ENCODE results near the gene SULF2.

SULF2 gene

DNA sequence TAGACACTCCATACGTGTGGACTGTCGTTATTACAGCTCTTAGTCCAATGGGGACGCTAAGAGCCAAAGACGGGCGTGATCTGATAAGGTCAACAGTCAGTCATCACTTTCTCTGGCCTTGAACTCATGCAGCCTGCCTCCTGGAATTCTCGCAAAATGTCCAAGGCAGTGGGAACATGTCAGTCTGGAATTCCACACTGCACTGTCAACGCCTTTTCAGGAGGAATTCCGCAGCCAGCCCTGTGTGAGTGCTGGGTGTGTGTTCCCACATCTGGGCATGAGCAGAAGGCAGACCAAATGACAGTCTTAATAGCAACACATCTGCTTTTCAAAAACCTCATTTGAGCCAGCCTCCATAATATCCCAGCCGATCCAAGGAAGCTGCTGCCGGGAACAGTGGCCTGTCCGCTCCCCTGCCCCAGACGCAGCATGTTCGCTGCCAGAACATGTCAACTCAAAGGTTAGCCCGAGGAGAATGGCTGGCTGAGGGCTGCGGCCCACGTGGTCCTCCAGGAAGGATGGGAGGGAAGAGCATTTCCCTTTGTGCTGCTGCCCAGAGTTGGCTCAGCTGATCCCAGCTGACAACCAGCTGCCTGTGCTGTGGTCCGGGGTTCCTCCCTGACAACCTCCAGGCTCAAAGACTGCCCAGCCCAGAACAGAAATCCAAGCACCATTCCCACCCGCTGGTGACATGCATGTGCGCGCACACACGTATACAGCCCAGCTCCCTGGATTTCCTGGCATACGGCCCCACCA lies 103.1 kb downstream of the SULF2 start:
- no peak for DNase-seq

GRCh38 chr20:47680804-47681529 lies 104.3 kb downstream of the SULF2 start:
- DNase-seq = no peak

GRCh38 chr20:47679462-47679861 lies 105.8 kb downstream of the SULF2 start:
- DNase-seq = no peak

DNA sequence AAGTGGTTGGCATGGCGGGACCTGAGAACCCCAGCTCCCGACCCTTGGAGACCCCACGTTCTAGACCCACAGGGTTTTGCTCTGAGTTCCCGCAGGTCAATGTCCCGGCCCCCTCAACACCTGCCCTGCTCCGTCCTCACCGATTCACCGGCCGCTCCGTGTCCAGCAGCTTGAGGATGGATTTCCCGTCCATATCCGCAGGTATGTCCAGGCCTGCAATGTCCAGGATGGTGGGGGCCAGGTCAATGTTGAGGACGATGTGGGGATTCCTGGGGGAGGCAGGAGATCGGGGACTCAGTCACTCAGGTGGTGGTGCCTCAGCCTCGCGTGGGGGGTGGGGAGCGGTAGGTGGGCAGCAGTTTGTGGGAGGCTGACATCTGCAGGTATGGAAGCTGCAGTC lies 106.7 kb downstream of the SULF2 start:
- no peak for DNase-seq

- DNase-seq = peak; percentile 40
Observed at GRCh38 chr20:47677635-47678453, 107.4 kb downstream of the SULF2 start.

DNA sequence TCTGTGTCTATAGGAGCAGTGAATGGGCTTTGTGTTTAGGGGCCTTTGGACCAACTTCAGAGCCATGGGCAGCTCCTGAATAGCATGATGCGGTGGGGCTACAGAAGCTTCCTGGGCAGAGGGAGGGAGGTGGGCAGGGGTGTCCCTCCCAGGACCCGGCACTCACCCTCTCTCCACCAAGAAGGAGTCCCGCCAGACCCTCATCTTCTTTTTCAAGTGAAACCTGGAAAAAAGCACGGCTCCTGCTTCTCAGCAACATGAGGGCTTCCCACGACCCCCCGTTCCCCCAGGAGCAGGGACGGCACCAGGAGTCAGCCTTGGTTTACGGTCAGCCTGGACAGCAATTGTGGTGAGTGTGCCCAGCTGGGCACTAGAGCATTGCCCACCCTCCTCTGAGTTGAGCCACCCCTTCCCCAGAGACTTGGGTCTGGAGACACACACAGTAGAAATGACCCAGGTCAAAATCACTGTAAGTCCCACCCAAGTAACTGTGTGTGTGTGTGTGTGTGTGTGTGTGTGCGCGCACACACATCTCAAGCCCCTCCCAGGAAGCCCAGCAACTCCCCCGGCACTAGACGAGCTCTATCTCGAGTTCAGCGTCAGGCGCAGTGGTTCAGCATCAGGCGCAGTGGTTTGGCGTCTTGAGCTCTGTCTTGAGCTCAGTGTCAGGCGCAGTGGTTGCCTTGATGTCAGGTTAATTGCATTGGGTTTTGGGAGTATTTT lies 108.2 kb downstream of the SULF2 start:
- no peak for DNase-seq

- no peak for DNase-seq
Observed at GRCh38 chr20:47676219-47676721, 109.0 kb downstream of the SULF2 start.

DNA sequence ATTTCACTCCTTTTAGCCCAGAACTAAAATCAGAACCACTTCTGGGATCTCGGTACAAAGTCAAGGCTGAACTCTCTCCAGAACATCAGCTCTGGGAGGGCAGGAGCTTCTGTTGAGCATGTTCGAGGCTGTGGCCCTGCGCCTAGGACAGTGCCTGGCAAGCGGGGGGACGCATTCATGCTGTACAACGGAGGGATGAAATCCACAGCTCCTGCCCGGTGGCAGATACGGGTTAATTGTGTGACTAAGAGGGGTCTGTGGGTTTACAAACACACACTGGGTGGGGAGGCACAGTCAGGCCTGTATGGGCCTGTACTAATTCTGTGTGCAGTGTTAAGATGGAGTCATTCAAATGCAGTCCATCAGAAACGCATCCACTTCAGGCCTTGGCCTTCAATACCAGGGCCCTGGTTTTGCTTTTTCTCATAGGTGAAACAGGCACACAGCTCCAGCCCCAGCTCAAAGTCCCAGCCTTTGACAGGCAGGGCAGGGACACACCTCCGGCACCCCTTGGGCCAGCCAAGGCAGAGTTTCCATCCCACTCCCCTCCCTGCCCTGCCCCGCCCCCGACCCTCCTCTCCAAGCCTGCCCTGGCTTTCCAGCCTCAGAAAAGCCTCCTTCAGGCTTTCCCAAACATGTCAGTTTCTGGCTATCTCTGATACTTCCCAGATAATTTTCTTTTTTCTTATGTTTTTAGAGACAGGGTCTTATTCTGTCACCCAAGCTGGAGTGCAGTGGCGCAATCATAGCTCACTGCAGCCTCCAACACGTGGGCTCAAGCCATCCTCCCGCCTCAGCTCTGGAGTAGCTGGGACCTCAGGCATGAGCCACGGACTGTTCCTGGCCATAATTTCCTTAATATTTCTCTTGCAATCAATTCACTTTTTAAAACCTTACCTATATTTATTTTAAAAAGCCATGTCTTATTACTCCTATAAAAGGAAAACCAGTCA lies 109.8 kb downstream of the SULF2 start:
- DNase-seq = no peak

DNA sequence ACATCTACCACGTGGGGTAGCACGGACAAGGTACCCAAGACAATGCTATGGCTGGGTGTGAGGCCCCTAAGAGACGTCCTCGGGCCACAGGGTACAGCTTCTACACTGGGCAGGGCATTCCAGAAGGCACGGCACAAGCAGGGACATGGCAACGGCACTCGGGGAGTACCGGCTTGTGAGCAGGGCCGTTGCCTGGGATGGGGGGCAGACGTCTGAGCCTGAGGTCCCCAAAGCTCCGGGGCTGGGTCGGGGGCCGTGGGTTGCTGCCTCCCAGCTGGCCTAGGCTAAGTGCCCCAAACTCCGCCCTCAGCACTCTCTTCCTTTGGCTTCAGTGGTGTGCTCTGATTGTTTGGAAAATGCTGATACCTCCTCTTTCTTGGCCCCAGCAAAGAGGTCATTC lies 110.6 kb downstream of the SULF2 start:
- no peak for DNase-seq

DNA sequence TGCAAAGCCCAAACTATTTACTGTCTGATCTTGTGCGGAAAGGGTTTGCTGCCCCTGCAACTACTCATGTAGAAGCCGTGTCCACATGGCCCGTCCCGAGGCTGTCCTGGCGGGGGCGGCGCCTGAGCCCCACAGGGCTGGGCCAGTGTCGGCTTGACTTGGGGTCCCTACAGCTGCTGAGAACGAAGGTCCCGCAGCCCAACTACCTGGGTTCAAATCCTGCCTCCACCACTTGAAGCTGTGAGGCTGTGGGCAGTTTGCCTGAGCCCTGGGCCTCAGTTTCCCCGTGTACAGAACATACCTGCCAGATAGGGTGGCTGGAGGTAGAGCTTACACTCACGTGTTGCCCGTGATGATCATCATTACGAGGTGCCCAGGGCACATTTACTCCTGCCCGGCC lies 111.1 kb downstream of the SULF2 start:
- no peak for DNase-seq

GRCh38 chr20:47673671-47673955 lies 111.7 kb downstream of the SULF2 start:
- DNase-seq = no peak

DNA sequence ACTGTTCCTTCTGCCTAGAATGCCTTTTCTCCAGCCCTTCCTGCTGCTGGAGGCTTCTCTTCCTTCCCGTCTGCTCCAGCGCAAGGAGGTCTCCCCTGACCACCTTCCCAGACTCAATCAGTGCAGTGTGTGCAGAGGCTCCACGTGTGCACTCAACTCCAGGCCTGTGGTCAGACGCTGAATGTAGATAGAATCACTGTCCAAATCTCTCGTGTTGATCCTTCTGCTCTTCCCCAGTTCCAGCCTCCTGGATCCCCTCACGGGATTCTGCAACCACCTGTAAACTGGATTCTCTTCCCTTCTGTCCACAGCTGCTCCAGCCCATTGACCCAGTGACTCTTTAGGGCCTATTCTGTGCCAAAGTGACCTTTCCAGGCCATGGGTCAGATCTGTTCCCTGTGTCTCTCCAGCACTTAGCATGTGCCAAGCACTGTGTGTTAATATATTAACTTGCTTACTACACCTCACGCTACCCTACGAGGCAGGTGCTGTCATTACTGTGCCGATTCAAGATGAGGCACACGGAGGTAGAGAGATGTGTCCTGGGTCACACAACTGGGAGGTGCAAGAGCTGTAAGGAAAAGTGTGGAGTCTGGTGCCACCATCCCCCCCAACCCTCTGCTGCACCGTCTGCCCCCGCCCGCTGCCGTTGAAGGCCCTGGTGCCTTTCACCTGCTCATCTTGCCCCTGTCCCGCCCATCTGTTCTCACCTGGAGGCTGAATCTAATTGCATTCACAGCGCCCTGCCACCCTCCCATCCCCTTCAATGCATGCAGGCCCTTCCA lies 112.2 kb downstream of the SULF2 start:
- no peak for DNase-seq

- DNase-seq = no peak
Observed at GRCh38 chr20:47672166-47672565, 113.1 kb downstream of the SULF2 start.

DNA sequence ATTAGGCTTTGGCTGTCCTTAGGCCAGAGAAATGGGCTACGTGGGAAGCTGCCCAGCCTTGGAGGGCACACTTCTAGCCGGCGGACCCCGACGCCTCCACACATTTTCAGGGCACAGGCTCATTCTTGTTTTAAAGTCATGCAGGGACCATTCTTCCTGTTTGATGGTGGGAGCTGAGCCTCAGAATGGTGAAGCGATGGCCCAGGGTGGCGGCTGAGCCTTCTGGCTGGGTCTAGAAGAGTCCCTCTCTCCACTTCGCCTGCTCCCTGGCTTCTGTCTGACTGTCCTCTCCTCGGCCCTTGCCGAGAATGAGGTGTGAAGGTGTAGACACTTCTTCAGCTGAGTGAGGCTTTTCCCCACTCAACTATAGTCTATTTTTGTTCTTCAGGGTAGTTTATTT lies 114.4 kb downstream of the SULF2 start:
- DNase-seq = no peak

DNA sequence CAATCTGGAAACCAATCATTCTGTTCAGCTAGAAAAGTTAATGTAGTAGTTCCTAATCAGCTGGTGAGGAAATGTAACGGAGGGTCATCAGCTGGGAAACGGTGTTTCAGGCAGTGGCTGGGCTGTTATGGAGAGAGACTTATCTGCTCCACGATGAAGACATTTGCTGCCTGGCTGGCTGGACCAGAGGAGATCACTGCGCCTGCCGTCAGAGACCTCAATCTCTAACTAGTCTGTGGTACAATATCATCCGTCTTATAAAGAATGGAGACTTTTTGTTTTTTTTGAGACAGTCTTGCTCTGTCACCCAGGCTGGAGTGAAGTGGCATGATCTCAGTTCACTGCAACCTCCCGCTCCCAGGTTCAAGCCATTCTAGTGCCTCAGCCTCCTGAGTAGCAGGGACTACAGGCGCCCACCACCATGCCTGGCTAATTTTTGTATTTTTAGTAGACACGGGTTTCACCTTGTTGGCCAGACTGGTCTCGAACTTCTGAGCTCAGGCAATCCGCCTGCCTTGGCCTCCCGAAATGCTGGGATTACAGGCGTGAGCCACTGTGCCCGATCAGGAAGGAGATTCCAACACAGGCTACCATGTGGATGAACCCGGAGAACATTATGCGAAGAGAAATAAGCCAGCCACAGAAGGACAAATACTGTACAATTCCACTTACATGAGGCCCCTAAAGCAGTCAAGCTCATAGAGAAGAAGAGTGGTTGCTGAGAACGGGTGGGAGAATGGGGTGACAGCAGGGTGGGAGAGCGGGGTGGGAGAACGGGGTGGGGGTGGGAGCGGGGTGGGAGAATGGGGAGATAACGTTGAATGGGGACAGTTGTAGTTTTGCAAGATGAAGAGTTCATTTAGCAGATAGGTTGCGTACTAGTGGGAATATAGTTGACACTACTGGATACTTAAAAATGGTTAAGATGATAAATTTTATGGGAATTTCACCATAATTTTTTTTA lies 115.1 kb downstream of the SULF2 start:
- no peak for DNase-seq

DNA sequence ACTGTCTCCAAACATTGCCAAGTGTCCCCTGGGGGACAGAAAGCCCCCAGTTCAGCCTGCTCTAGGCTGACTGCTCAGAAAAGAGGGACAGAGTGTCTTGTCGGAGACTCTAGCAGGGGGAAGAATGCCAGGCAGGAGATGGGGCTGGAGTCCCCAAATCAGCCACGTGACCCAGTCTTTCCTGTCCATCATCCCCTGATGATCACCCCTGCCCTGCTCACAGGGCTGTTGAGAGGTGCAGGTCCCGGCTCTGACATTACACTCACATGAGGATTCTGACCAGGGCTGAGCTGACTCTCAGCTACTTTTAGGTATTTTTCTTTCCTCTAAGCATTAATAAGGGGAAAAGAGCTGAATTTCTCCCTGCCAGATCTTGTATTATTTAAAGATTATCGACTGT lies 115.8 kb downstream of the SULF2 start:
- DNase-seq = no peak

- no peak for DNase-seq
Observed at GRCh38 chr20:47669152-47669425, 116.2 kb downstream of the SULF2 start.

- DNase-seq = no peak
Observed at GRCh38 chr20:47668313-47669151, 116.7 kb downstream of the SULF2 start.
